HG02571 (cell line): Measurements from ENCODE around the gene MPDU1.

ENCODE experiments used
- ATAC-seq: cut with Tn5 transposase; IDR thresholded peaks from one replicate; pipeline ENCODE4 v1.9.1; 2021; ENCODE audit warnings: mild to moderate bottlenecking, moderate library complexity; ENCODE audit not compliant: unreplicated experiment

MPDU1 gene

DNA sequence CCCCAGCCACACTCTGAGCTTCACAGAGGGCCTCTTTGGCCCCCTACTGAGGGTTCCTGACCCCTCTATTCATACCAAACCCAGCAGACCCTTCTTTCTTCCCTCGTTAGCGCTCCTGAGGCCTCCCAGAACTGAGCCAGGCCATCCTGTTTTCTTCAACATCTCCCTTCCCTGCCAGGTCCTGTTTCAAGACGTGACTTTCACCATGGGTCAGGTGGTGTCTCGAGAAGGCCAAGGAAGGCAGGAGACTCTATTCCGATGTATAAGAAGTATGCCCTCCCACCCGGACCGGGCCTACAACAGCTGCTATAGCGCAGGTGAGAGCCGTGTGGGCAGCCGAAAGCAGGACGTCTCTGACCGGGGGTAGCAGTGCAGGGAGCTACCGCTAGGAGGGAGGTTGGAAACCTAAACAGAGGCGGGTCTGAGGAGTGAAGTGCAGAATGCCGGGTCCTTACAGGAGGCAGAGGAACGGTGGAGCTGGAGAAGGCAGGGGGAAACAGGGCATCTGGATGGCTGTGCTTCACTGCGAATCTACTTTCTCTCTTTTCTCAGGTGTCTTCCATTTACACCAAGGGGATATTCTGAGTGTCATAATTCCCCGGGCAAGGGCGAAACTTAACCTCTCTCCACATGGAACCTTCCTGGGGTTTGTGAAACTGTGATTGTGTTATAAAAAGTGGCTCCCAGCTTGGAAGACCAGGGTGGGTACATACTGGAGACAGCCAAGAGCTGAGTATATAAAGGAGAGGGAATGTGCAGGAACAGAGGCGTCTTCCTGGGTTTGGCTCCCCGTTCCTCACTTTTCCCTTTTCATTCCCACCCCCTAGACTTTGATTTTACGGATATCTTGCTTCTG, 23.3 kb upstream of the MPDU1 start:
- no peak for ATAC-seq

DNA sequence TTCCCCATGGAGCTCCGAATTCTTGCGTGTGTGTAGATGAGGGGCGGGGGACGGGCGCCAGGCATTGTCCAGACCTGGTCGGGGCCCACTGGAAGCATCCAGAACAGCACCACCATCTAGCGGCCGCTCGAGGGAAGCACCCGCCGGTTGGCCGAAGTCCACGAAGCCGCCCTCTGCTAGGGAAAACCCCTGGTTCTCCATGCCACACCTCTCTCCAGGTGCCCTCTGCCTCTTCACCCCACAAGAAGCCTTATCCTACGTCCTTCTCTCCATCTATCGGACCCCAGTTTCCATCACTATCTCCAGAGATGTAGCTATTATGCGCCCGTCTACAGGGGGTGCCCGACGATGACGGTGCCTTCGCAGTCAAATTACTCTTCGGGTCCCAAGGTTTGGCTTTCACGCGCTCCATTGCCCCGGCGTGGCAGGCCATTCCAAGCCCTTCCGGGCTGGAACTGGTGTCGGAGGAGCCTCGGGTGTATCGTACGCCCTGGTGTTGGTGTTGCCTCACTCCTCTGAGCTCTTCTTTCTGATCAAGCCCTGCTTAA, 22.6 kb upstream of the MPDU1 start:
- peak; percentile 52 for ATAC-seq

DNA sequence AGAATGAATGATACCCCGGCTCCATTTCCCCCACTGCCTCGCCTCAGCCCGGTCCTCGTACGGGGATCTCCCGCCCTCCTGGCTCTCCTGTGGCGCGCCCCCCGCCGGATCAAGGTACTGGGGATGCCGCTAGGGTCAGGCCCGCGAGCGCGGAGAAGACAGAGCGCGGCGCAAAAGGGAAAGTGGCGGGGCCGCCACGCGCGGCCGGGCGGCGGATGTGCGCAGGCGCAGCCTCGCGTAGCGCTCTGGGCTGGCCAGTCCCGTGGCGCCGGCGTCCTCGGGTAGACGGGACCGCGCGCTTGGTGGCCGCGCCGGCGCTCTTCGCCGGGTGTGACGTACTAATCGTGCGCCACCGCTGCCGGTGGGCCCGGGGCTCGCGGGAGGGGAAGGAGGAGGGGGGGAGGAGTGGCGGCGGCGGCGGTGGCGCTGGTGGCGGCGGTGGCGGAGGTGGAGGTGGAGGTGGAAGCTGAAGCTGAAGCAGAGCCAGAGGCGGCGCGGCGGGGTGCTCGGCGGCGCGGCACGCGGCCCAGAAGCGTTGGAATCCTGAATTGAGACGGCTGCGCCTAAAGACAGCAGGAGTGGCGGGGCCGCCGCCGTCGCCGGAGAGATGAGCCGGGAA, 22.0 kb upstream of the MPDU1 start, which contains the start of gene SENP3:
SENP3 (plus strand) TSS at position 331 of the 619 bp plus-strand sequence. CDS start 1,158 bp downstream, outside the sequence.
- ATAC-seq: peak; percentile 64

DNA sequence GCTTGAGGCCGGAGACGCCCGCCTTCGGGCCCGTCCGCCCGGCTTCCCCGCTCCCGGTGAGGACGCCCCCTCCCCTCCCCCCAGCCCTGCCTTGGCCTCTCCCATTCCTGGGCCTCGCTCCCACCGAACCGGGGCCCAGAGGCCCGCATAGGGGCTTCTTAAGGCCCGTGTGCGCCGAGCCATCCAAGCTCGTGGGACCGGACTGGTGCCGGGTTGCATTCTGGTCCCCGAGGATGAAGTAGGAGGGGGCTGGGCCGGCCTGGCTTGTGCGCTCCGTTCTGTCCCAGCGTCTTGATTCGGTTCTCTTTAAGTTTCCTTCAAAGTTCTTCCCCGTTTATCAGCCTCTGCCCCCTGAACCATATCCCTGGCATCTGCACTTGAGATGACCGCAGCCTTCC, 21.4 kb upstream of the MPDU1 start:
- ATAC-seq: no peak

DNA sequence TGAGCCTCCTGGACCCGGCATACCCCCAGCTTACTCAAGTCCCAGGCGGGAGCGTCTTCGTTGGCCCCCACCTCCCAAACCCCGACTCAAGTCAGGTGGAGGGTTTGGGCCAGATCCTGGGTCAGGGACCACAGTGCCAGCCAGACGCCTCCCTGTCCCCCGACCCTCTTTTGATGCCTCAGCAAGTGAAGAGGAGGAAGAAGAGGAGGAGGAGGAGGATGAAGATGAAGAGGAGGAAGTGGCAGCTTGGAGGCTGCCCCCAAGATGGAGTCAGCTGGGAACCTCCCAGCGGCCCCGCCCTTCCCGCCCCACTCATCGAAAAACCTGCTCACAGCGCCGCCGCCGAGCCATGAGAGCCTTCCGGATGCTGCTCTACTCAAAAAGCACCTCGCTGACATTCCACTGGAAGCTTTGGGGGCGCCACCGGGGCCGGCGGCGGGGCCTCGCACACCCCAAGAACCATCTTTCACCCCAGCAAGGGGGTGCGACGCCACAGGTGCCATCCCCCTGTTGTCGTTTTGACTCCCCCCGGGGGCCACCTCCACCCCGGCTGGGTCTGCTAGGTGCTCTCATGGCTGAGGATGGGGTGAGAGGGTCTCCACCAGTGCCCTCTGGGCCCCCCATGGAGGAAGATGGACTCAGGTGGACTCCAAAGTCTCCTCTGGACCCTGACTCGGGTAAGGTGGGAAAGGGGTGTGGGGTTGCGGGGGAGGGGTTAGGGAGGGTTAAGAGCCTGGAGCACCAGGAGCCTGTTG, 20.4 kb upstream of the MPDU1 start:
- ATAC-seq: no peak

DNA sequence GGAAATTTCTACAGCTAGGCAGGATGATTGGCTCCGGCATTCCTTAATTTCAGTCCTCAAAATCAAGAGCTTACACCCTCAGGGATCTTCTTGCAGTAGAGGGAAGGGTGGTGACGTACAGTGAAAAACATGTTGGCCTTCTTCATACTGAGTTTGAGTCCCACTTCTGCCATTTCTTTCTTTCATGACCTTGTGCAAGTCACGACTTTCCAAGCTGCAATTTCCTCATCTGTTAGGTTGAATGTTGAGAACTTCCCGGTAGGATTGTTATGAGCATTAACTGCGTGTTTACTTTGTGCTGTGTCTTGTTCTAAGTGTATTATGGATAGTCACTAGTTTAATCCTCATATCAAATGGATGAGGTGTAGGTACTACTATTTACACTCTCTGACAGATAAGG, 14.1 kb upstream of the MPDU1 start:
- no peak for ATAC-seq

DNA sequence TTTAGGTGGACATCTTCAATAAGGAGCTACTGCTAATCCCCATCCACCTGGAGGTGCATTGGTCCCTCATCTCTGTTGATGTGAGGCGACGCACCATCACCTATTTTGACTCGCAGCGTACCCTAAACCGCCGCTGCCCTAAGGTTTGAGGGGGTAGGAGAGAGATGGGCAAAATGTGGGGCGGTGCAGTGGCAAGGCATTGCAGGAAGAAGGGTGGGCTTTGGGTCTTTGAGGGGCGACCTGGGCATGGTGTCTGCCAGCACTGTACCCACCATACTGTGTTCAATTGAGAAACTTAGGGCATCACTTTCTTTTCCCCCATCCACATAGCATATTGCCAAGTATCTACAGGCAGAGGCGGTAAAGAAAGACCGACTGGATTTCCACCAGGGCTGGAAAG, 13.3 kb upstream of the MPDU1 start:
- no peak for ATAC-seq

DNA sequence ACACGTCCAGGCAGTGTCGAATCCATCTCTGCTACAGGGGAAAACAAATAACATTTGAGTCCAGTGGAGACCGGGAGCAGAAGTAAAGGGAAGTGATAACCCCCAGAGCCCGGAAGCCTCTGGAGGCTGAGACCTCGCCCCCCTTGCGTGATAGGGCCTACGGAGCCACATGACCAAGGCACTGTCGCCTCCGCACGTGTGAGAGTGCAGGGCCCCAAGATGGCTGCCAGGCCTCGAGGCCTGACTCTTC, 11.4 kb upstream of the MPDU1 start:
- ATAC-seq: no peak

DNA sequence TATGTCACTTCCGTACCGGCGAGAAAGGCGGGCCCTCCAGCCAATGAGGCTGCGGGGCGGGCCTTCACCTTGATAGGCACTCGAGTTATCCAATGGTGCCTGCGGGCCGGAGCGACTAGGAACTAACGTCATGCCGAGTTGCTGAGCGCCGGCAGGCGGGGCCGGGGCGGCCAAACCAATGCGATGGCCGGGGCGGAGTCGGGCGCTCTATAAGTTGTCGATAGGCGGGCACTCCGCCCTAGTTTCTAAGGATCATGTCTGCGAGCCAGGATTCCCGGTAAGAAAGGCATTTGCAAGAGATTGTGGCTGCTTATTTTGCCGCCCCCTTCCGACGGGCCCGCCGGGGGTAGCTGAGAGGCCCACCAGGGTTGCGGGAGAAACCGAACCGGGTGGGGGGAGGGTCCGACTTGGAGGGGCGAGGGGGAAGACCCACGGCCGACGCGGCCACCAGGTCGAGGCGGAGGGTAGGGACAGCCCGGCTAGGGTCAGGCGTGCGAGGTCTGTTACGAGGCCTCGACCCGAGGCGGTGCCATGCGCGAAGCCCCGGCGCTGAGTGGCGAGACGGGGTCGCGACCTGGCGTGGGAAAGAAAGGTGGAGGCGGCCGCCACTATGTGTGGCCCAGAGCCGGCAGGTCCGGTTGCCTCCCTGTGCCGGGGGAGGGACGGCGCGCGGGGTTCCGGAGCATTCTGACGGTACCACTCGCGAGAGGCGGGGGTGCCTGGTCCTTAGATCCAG, 10.9 kb upstream of the MPDU1 start:
- peak; percentile 85 for ATAC-seq

DNA sequence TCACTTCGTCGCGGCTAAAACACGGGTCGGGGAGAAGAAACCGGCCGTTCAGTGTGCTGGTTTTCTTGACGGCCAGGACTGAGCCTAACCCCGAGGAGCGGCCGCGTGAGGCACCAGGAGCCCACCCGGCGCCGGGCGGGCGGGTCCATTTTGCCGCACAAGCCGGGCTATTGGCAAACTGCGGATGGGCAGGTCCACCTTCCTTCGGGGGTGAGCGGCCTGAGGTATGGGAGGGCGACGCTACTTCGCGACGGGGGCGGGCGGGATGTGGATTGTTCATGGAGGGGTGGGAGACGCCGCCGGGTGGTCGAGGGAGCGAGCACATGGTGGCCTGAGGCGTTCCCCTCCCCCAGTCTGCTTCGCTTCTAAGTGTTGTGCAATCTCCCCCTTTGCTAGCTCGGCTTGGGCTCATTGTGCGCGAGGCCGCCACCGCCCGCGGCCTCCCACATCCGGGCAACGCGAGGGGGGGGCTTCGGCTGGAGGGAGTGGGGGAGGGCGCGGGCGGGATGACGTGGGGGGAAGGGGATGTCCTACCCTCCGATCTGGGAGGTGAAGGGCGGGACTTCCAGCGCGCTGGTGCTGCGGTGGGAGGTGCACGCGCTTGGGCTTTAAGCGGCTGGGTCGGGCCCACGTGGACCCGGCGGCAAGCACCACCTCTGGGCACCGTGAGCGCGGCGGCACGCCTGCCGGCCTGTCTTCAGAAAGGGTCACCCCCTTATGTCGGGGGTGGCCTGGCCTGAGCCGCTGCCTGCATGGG, 10.2 kb upstream of the MPDU1 start:
- no peak for ATAC-seq

DNA sequence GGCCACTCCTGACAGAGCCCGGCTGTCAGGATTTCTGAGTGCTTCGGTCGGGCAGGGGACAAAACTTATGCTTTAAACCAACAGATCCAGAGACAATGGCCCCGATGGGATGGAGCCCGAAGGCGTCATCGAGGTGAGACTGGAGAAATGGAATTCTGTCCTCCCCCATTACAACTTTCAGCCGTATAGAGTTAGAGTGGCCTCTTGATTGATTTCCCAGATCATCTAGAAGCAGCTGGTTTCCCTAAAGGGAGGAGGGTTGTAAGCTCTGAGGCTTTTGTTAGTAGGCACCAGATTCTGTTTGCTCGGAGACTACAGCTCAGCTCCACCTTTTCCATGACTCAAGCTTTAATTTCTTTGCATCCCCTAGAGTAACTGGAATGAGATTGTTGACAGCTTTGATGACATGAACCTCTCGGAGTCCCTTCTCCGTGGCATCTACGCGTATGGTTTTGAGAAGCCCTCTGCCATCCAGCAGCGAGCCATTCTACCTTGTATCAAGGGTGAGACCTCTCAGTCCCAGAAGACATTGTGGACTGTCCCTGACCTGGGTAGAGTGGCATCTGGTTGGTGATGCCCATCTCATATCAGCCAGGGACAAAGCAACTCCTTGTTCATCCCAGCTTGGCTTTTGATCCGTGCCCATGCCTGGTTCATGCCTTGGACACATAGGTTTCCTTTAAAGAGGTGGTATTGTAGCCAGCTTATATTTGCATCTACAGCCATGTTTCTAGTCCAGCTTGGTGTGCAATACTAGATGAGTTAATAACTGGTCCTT, 9.3 kb upstream of the MPDU1 start:
- ATAC-seq: no peak

DNA sequence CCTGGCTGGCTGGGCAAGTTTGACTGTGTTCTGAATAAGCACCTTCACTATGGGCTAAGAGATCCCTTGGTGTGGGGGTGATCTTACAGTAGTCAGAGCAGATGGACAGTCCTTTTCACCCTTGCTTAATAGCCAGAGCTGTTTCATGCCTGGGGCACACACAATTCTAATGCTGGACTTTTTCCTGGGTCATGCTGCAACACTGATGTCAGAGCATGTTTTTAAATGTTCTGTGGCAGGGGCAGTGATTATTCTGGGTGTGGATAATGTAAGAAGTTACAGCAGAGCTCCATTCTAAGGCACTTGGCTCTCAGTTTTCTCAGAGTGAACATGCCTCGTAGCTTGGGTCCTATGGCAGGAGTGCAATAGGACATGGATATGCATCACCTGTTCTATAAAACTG, 8.2 kb upstream of the MPDU1 start:
- no peak for ATAC-seq

DNA sequence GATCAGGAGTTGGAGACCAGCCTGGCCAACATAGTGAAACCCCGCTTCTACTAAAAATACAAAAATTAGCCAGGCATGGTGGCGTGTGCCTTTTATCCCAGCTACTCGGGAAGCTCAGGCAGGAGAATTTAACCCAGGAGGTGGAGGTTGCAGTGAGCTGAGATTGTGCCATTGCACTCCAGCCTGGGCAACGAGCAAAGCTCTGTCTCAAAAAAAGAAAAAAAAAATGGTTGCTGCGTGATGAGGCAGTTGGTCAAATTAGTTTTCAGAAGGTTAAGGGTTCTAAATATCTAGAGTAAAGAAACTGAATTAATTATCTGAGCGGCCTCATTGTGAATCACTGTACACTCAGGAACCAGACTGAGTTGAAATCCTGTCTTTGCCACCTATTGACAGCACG, 7.7 kb upstream of the MPDU1 start:
- no peak for ATAC-seq

DNA sequence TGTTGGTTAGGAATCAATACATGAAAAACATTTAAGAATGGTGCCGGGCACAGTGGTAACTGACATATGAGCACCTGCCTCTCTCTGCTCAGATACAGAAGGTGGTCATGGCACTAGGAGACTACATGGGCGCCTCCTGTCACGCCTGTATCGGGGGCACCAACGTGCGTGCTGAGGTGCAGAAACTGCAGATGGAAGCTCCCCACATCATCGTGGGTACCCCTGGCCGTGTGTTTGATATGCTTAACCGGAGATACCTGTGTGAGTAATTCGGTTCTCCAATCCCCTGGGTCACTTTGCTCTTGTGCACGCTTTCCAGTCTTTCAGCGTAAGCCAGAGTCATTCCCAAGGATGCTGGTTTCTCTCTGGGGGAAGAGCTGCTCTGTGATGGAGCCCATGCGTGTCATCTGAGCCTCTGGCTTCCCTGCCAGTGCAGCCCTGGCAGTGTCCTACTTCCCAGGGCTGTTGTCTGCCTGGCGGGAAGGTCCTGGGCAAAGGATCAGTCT, 7.2 kb upstream of the MPDU1 start:
- no peak for ATAC-seq

DNA sequence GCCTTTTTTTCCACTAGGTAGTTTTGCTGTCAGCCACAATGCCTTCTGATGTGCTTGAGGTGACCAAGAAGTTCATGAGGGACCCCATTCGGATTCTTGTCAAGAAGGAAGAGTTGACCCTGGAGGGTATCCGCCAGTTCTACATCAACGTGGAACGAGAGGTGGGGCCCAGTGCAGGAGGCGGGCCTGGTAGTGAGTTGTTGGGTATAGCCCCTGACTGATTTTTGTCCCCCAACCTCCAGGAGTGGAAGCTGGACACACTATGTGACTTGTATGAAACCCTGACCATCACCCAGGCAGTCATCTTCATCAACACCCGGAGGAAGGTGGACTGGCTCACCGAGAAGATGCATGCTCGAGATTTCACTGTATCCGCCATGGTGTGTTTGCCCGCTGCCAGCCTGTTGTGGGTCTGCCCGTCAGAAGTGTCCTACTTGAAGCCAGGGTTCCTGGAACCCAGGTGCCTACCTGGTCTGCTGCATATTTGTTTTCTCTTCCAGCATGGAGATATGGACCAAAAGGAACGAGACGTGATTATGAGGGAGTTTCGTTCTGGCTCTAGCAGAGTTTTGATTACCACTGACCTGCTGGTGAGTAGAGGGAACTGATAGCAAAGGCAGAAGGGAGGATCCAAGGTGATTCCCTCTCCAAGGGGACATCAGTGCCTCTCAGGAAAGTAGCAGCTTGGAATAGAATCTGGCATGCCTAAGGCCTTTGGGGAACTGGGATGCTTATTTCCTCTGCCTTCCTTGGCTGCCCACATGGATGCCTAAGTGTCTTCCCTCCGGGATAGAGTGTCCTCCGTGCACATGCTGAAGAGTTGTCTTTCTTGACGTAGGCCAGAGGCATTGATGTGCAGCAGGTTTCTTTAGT, 6.1 kb upstream of the MPDU1 start:
- no peak for ATAC-seq

DNA sequence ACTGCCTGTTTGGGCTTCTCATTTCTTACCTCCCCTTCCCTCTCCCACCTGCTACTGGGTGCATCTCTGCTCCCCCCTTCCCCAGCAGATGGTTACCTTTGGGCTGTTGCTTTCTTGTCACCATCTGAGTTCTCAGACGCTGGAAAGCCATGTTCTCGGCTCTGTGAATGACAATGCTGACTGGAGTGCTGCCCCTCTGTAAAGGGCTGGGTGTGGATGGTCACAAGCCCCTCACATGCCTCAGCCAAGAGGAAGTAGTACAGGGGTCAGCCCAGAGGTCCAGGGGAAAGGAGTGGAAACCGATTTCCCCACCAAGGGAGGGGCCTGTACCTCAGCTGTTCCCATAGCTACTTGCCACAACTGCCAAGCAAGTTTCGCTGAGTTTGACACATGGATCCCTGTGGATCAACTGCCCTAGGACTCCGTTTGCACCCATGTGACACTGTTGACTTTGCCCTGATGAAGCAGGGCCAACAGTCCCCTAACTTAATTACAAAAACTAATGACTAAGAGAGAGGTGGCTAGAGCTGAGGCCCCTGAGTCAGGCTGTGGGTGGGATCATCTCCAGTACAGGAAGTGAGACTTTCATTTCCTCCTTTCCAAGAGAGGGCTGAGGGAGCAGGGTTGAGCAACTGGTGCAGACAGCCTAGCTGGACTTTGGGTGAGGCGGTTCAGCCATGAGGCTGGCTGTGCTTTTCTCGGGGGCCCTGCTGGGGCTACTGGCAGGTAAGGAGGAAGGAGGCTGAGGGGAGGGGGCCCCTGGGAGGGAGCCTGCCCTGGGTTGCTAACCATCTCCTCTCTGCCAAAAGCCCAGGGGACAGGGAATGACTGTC, 4.4 kb upstream of the MPDU1 start, which contains the start of gene CD68:
CD68 (plus strand) TSS at position 638 of the 833 bp plus-strand sequence; CDS start at position 678, 40 bp downstream.
- no peak for ATAC-seq

DNA sequence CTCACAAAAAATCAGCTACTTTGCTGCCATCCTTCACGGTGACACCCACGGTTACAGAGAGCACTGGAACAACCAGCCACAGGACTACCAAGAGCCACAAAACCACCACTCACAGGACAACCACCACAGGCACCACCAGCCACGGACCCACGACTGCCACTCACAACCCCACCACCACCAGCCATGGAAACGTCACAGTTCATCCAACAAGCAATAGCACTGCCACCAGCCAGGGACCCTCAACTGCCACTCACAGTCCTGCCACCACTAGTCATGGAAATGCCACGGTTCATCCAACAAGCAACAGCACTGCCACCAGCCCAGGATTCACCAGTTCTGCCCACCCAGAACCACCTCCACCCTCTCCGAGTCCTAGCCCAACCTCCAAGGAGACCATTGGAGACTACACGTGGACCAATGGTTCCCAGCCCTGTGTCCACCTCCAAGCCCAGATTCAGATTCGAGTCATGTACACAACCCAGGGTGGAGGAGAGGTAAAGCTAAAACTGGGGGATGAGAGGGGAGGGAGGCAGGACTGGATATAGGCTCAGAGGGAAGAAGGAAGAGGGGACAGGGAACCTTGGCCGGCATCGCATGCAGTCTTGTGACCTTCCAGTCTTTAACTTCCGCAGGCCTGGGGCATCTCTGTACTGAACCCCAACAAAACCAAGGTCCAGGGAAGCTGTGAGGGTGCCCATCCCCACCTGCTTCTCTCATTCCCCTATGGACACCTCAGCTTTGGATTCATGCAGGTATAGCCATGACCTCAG, 3.6 kb upstream of the MPDU1 start:
- no peak for ATAC-seq
